NCI-H2171 (cell line): Measurements from ENCODE around the gene SDR42E1.
"Not testable (repeated sequence)": the region's sequence is repeated elsewhere in the genome, so short reads cannot be mapped to it uniquely, and the experiment has no call there.

Experiments
- DNase-seq: peaks from one replicate; lab custom pipeline; 2025; lab: John Stamatoyannopoulos, UW

The SDR42E1 gene

GRCh38 chr16:82037251-82037650, 26.0 kb upstream of the SDR42E1 start:
- DNase-seq: no peak

GRCh38 chr16:82034981-82035612, 23.8 kb upstream of the SDR42E1 start, which contains the start of gene HSD17B2:
HSD17B2 (plus strand) TSS chr16:82035253; CDS start chr16:82035425, 172 bp downstream.
- no peak for DNase-seq

DNA sequence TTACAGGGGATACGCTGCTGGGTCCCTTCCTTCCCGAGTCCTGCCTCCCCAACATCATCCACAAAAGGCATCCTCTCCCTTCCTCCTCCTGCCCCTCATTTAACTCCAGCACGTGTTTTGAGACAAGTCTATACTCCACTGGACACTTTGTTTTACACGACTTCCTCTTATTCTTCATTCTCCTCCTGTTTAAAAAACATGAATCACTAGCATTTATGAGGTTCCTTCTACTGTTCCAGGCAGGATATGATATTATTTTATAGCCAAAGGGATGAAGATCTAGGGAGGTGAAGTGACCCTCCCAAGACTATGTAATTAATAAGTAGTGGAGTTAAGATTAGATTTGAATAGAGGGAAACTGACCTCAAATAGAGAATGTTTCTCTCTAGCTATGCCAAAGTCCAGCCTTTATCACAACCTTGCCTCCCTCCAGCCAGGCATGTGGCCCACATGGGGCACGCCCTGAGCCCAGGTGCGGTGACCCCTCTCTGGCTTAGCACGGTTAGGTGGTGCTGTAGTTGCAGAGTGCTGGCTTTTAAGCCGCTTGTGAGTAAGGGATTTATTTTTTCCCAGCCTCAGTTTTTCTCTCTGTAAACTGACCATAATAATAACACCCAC, 22.5 kb upstream of the SDR42E1 start:
- DNase-seq: no peak

DNA sequence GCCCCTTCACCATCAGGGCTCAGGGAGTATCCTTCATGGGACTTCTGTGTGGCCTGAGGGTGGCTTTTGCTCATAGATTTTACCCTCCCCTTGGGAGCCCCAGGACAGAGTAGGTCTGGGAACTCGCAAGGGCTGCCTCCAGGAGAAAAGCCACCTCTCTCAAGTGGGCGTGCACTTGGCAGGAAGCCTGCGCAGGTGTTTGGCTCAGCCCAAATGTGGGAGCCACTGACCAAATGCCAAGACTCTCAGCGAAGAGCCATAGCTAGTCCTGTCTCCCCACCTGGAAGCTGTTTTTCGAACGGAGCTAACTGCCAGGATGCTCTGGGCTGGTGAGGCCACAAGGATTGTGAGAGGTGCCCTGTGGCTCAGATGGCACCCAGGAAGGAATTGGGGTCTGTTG, 21.7 kb upstream of the SDR42E1 start:
- no peak for DNase-seq

GRCh38 chr16:82031116-82032084, 20.1 kb upstream of the SDR42E1 start:
- DNase-seq: peak; percentile 12

- no peak for DNase-seq
These were observed 16.4 kb upstream of the SDR42E1 start for GRCh38 chr16:82027629-82028064.

DNA sequence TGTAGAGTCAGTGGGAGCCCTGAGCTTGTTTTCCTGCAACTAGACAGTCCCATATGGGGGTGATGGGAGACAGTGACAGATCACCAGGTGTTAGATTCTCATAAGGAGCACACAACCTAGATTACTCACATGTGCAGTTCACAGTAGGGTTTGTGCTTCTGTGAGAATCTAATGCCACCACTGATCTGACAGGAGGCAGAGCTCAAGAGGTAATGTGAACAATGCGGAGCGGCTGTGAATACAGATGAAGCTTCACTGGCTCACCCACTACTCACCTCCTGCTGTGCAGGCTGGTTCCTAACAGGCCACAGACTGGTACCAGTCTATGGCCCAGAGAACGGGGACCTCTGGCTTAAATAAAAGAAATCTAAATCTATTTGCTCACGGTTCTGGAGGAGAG, 13.6 kb upstream of the SDR42E1 start:
- DNase-seq: no peak

GRCh38 chr16:82024316-82024715, 13.0 kb upstream of the SDR42E1 start:
- no peak for DNase-seq

- DNase-seq: no peak
These were observed 11.9 kb upstream of the SDR42E1 start for GRCh38 chr16:82023206-82023605.

DNA sequence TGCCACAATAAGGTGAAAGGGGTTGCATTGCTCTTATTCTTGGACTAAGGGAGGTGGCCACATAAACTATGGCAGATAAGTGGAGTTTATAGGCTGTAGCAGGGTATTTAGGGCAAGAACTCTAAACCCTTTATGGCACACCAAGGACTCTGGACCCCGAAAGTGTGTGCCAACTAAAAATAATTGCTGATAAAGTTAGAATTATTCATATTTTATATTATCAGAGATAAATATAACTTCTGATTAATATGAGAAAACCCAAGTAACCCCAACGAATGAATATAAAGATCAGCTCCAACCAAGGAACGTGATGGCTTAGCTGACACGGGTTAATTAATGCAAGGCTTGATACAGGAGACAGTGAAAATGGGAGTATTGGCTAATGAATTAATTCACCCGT, 8.8 kb upstream of the SDR42E1 start:
- no peak for DNase-seq

DNA sequence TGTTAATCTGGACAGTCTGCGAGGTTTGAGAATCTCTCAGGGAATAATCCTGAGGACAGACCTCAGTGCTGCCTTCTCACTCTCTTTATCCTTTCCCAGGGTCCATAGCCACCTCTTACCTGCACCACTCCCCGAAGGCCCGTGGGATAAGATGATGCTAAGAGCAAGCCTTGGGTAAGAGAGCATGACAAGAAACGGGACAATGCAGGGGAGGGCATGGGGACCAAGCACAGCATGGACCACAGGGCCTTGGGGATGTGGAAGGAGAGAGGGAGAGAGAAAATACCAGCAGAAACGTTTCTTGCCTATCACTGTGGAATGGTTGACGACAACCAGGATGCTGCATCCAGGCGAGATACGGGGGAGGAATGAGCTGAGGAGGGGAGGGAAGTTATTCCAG, 8.3 kb upstream of the SDR42E1 start:
- no peak for DNase-seq

DNA sequence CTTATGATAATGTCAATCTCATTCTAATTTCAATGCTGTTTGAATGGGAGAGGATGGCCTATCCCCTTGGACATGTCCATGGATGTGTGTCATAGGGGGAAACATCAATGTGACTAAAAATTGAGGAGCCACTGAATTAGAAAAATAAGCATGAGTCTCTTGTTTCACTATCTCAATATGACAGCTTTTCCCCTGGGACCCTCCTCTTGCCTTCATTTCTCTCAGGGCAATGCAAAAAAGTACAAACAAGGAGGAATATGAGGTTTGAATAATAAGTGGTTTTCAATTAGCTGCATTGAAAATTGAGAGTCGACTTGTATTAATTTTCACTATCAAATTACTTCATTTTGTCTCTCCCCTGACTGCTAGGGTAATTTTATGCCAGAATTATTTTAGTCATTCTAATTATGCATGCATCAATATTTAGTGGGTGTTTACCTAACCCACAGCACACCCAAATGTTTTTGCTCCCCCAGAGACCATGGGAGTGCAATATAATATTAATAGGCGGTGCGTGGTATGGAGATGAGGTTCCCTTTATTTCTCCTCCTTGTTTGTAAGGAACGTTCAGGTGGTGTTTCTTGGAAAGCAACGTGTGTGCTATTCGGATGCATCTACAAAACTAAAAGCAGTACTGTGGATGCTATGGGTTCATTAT, 6.8 kb upstream of the SDR42E1 start:
- DNase-seq: peak; percentile 84

- DNase-seq: no peak
These were observed 5.7 kb upstream of the SDR42E1 start for GRCh38 chr16:82016964-82017363.

GRCh38 chr16:82016263-82016662, 5.0 kb upstream of the SDR42E1 start:
- DNase-seq: no peak

DNA sequence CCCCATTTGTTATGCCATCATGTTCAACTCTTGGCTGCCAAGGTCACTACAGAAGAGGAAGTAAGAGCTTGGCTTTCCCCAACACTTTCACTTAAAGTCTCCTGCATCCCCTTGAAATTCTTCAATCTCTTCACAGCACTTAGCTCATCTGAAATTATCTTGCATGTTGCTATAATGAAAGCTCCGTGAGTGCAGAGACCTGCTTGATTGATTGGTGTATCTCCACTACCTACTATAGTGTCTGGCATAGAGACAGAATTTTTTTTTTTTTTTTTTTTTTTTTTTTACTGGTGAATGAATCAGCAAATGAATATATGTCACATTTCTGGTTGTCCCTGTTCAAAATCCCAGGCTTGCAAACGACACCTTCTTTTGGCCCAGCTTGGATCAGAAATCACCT, 1.9 kb upstream of the SDR42E1 start:
- DNase-seq: no peak

GRCh38 chr16:82010649-82011048, 621 bp downstream of the SDR42E1 start:
- DNase-seq: no peak

DNA sequence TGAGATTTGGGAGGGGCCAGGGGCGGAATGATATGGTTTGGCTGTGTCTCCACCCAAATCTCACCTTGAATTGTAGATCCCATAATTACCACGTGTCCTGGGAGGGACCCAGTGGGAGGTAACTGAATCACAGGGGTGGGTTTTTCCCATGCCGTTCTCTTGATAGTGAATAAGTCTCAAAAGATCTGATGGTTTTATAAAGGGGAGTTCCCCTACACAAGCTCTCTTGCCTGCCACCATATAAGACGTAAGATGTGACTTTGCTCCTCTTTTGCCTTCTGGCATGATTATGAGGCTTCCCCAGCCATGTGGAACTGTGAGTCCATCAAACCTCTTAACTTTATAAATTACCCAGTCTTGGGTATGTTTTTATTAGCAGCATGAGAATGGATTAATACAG, 1.5 kb downstream of the SDR42E1 start:
- not testable (repeated sequence) for DNase-seq

GRCh38 chr16:82008957-82009592, 2.2 kb downstream of the SDR42E1 start:
- no peak for DNase-seq

DNA sequence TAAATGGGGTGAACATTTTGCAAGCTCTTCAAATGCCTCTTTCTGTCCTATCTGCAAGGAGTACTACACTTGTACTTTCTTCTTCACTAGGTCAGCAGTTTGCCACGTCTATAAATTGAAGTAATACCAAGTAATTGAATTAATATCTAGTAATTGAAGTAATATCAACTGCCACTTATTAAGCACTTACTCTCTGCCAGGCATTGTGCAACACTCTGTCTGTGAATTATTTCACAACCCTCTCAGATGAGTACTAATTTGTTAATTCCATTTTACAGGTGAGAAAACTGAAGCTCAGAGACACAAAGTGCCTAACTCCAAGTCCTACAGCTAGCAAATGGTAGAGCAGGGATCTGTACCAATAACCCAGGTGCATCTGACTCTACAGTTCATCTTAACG, 4.1 kb downstream of the SDR42E1 start:
- no peak for DNase-seq

DNA sequence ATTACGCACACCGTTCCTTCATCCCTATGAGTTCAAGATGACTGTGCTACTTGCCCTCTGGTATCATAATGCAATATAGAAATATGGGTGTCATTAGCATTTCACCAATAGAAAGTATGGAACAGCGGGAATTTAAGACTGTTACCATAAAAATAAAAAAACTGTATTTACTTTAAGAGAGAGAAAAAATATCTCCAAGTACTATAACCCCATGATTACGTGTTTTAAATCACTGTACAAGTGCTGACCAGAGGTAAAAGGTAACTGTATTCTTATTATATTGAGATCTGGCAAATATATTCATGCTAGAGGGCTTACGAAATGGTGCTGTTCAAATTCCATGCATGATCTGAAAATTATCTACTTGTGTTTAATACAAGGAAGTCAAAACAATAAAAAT, 5.2 kb downstream of the SDR42E1 start:
- DNase-seq: no peak

DNA sequence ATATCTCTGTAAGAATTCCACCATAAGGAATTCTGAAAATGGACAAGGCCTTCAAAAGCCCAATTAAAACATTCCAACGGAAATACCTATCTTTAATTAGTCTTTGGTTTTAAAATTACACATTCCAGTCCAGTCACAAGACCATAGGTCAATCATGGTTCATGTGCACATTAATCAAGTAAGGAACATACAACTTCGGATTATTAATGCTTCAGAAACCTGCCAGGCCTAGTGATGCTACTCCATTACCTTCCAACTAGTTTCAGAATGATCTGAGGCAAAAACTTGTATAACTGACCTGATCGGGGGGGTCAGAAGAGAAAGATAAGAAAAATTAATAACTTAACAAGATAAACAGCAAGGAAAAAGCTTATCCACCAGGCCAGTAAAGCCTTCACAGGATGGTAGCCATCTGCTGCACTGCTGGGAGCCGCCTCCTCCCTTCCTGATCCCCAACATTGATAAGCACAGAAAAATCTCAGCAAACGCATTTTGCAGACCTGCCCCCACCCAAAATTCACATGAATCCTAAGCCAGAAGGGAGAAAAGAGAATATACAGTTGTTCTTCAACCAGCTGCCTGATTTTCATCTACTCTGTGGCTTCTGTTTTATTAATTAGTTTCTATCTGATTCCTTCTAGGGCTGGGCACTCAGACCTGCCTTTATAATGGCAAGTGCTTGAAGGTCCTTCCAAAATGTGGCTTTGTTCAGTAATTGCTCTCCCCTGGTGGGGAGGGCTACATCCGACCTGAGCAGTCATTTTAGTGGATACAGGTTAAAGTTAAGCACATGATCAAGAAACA, 6.0 kb downstream of the SDR42E1 start:
- no peak for DNase-seq
